Mesenteric fat pad (tissue), 1 donor: ENCODE measurements around the gene ITGB2. TPM values are rescaled to one million over a fixed set of nuclear protein-coding genes. Genes with fewer than 3 reads are reported as not detected.
"Not testable (repeated sequence)": the region's sequence is repeated elsewhere in the genome, so short reads cannot be mapped to it uniquely, and the experiment has no call there.

Experiments
- DNase-seq: peaks from one replicate; pipeline ENCODE4 v3.0.0-alpha.2; 2020; ENCODE audit warnings: low spot score
- total RNA-seq: library from RNA; stranded (reverse); fragmentation: NEBNext Ultra II Directional; extraction: Animal tissue kit (Norgen Biotek cat#: 25700); gene quantifications from one replicate; pipeline ENCODE4 v1.2.1, GENCODE V29; 2021
- donor health status: DM: yes; HTN: yes; CAD: no.

The ITGB2 gene
- total RNA-seq, 1 donor from 2014 or later = 131 TPM

GRCh38 chr21:44927587-44928461 is 7.1 kb upstream of the ITGB2 start:
- DNase-seq = no peak

GRCh38 chr21:44927259-44927586 is 6.5 kb upstream of the ITGB2 start:
- DNase-seq = no peak

- no peak for DNase-seq
These were observed 5.8 kb upstream of the ITGB2 start for GRCh38 chr21:44926331-44927101.

- no peak for DNase-seq
These were observed 4.7 kb upstream of the ITGB2 start for GRCh38 chr21:44925378-44925755.

- no peak for DNase-seq
These were observed 4.1 kb upstream of the ITGB2 start for GRCh38 chr21:44924606-44925377.

GRCh38 chr21:44923480-44924084 is 2.9 kb upstream of the ITGB2 start:
- DNase-seq = no peak

- no peak for DNase-seq
These were observed 1.2 kb upstream of the ITGB2 start for GRCh38 chr21:44921928-44922327.

- no peak for DNase-seq
These were observed 596 bp downstream of the ITGB2 start for GRCh38 chr21:44919913-44920693.

- no peak for DNase-seq
These were observed 1.4 kb downstream of the ITGB2 start for GRCh38 chr21:44919111-44919912.

GRCh38 chr21:44918581-44919033 is 2.1 kb downstream of the ITGB2 start:
- DNase-seq = no peak

- no peak for DNase-seq
These were observed 2.6 kb downstream of the ITGB2 start for GRCh38 chr21:44918107-44918470.

- DNase-seq = no peak
These were observed 3.1 kb downstream of the ITGB2 start for GRCh38 chr21:44917446-44918106.

- DNase-seq = no peak
These were observed 3.7 kb downstream of the ITGB2 start for GRCh38 chr21:44916965-44917364.

GRCh38 chr21:44914176-44914874 is 6.4 kb downstream of the ITGB2 start:
- DNase-seq = no peak

- DNase-seq = no peak
These were observed 7.1 kb downstream of the ITGB2 start for GRCh38 chr21:44913425-44914175.

GRCh38 chr21:44912506-44913412 is 7.9 kb downstream of the ITGB2 start:
- DNase-seq = not testable (repeated sequence)

GRCh38 chr21:44912158-44912473 is 8.6 kb downstream of the ITGB2 start:
- DNase-seq = no peak
